Measurements from ENCODE around the gene IFITM2. TPM values are rescaled to one million over a fixed set of nuclear protein-coding genes. Genes with fewer than 3 reads are reported as not detected.

Gene IFITM2
- polyA plus RNA-seq, 1 donor (not counting 4 experiments of a cell fraction or from before 2014, with no cell fraction given): 83.0 TPM

- Histone ChIP-seq H2AFZ (ENCODE audit: control insufficient read depth, low read length) (no peak overlapping the region), H3K9ac (ENCODE audit: control insufficient read depth, extremely low read depth, insufficient read depth, low read length) (no peak overlapping the region), H3K4me1 (ENCODE audit: control insufficient read depth, extremely low read depth, insufficient read depth, low read length) (peaks cover 7% of the 10 kb centered on the region), H3K4me2 (ENCODE audit: control insufficient read depth, extremely low read depth, insufficient read depth, low read depth, low read length) (no peak overlapping the region), H3K27me3 (ENCODE audit: control insufficient read depth, extremely low read depth, insufficient read depth, low read length) (peaks cover 6% of the 10 kb centered on the region), H3K9me3 (ENCODE audit: control insufficient read depth, low read depth, low read length) (no peaks in the 10 kb centered on the region), H3K36me3 (ENCODE audit: control insufficient read depth in 2 of 2, extremely low read depth in 1 of 2, insufficient read depth in 2 of 2, low read length in 2 of 2) (no peaks in the 10 kb centered on the region), H3K4me3 (ENCODE audit: control insufficient read depth in 2 of 3, extremely low read depth in 1 of 3, insufficient read depth in 2 of 3, low read depth in 1 of 3, low read length in 3 of 3) (no peak overlapping the region), H3K79me2 (ENCODE audit: control insufficient read depth, insufficient read depth, low read length) (no peaks in the 10 kb centered on the region), H4K20me1 (ENCODE audit: control insufficient read depth, extremely low read depth, insufficient read depth, low read length) (no peaks in the 10 kb centered on the region), H3K9me1 (ENCODE audit: control insufficient read depth, extremely low read depth, insufficient read depth, low read length) (no peaks in the 10 kb centered on the region), H3K27ac (ENCODE audit: control insufficient read depth, insufficient read depth, low read length) (no peak overlapping the region)
- no peak for FAIRE-seq
- DNase-seq (ENCODE audit: low read depth, low spot score): no peak
- dilution Hi-C loops (cut with MboI; ENCODE audit: extremely low pct_ligation_motif_present, low sequenced_read_pairs): no loop called here
- TF ChIP-seq CTCF (optimal IDR thresholded peaks at IDR 0.05 in 1 of 3, IDR thresholded peaks at IDR 0.05 in 1 of 3, conservative IDR thresholded peaks at IDR 0.05 in 1 of 3; ENCODE audit: extremely low read depth in 1 of 3, insufficient read depth in 2 of 3, low read length in 3 of 3) (no peak), EZH2 (IDR thresholded peaks at IDR 0.05; ENCODE audit: low read length) (no peak)
These were observed 36.3 kb upstream of the IFITM2 start for GRCh38 chr11:271319-271715.

- DNase-seq (ENCODE audit: low read depth, low spot score) (no peak), FAIRE-seq (no peak)
- Histone ChIP-seq H3K9me3 (ENCODE audit: control insufficient read depth, low read depth, low read length) (no peaks in the 10 kb centered on the region), H3K27me3 (ENCODE audit: control insufficient read depth, extremely low read depth, insufficient read depth, low read length) (peaks cover 6% of the 10 kb centered on the region), H3K4me1 (ENCODE audit: control insufficient read depth, extremely low read depth, insufficient read depth, low read length) (peaks cover 7% of the 10 kb centered on the region), H3K27ac (ENCODE audit: control insufficient read depth, insufficient read depth, low read length) (no peak overlapping the region), H3K36me3 (ENCODE audit: control insufficient read depth in 2 of 2, extremely low read depth in 1 of 2, insufficient read depth in 2 of 2, low read length in 2 of 2) (no peaks in the 10 kb centered on the region), H3K9ac (ENCODE audit: control insufficient read depth, extremely low read depth, insufficient read depth, low read length) (no peak overlapping the region), H3K9me1 (ENCODE audit: control insufficient read depth, extremely low read depth, insufficient read depth, low read length) (no peaks in the 10 kb centered on the region), H4K20me1 (ENCODE audit: control insufficient read depth, extremely low read depth, insufficient read depth, low read length) (no peaks in the 10 kb centered on the region), H3K4me3 (ENCODE audit: control insufficient read depth in 2 of 3, extremely low read depth in 1 of 3, insufficient read depth in 2 of 3, low read depth in 1 of 3, low read length in 3 of 3) (no peak overlapping the region), H3K4me2 (ENCODE audit: control insufficient read depth, extremely low read depth, insufficient read depth, low read depth, low read length) (no peak overlapping the region), H2AFZ (ENCODE audit: control insufficient read depth, low read length) (no peak overlapping the region), H3K79me2 (ENCODE audit: control insufficient read depth, insufficient read depth, low read length) (no peaks in the 10 kb centered on the region)
- TF ChIP-seq EZH2 (IDR thresholded peaks at IDR 0.05; ENCODE audit: low read length): no peak
- TF ChIP-seq CTCF (optimal IDR thresholded peaks at IDR 0.05 in 1 of 3, IDR thresholded peaks at IDR 0.05 in 1 of 3, conservative IDR thresholded peaks at IDR 0.05 in 1 of 3; ENCODE audit: extremely low read depth in 1 of 3, insufficient read depth in 2 of 3, low read length in 3 of 3): no peak
- dilution Hi-C loops (cut with MboI; ENCODE audit: extremely low pct_ligation_motif_present, low sequenced_read_pairs): no loop called here
These were observed 35.3 kb upstream of the IFITM2 start for GRCh38 chr11:272195-272930.
